Measurements from ENCODE around the gene C8B. TPM values are rescaled to one million over a fixed set of nuclear protein-coding genes. Genes with fewer than 3 reads are reported as not detected.

The C8B gene
- total RNA-seq, 1 experiment from 2014 or later, result 0.10 TPM

DNA sequence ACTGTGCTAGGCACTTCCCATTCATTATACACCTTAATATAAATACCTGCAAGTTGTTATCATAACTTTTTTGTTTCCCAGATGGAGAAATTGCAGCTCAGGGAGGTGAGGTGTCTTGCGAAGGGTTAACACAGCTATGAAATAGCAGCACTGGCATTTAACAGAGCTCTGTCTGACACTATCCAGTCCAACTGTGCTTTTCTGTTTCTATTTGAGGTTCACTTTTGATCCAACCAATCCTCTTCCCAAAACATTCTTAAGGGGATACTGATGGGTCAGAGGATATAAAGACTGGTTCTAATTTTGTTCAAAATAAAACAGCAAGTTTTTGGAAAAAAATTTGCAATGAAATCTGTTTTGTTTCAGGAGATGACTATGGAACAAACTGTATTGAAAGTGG, 46.5 kb upstream of the C8B start:
- no peak overlapping the region for H3K9ac ChIP-seq (ENCODE audit: low read length)
- intact Hi-C loops (cut with micrococcal nuclease), result loop anchor here (5.0 to 10.0 kb wide), 2 partner anchors 58 to 280 kb away; no protein-coding TSS in a partner anchor
- no peaks in the 10 kb centered on the region for H3K4me1 ChIP-seq (ENCODE audit: control insufficient read depth in 1 of 2, insufficient read depth in 2 of 2, low read length in 2 of 2)
- ATAC-seq (no peak), DNase-seq (ENCODE audit: low read depth, low spot score) (no peak)
- RAD21 ChIA-PET (ENCODE audit: low non-redundant PET in 1 of 2, low total read pairs in 2 of 2, uncharacterized antibody in 2 of 2, unreplicated experiment in 2 of 2), result no interaction called here
- no peak overlapping the region for H3K4me2 ChIP-seq (ENCODE audit: low read length)
- H3K4me3 ChIP-seq (replicated peaks in 1 of 2; ENCODE audit: low read depth in 1 of 2, low read length in 2 of 2), result no peak overlapping the region
- no peaks in the 10 kb centered on the region for H3K9me2 ChIP-seq (ENCODE audit: insufficient read depth)
- no peaks in the 10 kb centered on the region for H3K9me3 ChIP-seq (ENCODE audit: control insufficient read depth in 1 of 2, insufficient read depth in 1 of 2, low read depth in 1 of 2, low read length in 2 of 2)
- CTCF ChIA-PET, result no interaction called here
- no peaks in the 10 kb centered on the region for H4K20me1 ChIP-seq (ENCODE audit: insufficient read depth)
- no TSS peak for BruUV-seq (replicated peaks)
- H3K79me2 ChIP-seq (ENCODE audit: insufficient read depth, low read length), result no peaks in the 10 kb centered on the region
- POLR2A ChIA-PET, result no interaction called here
- H3K36me3 ChIP-seq (ENCODE audit: control insufficient read depth in 1 of 2, insufficient read depth in 2 of 2, low read length in 2 of 2), result no peaks in the 10 kb centered on the region
- H3K27me3 ChIP-seq (ENCODE audit: insufficient read depth, low read length), result peaks cover 4% of the 10 kb centered on the region; the same call in 1 of the 2 replicates
- no peak for TF ChIP-seq TCF7L2 (IDR thresholded peaks at IDR 0.05; ENCODE audit: borderline replicate concordance, extremely low read depth, insufficient read depth, insufficient read length)
- TF ChIP-seq, protein P1, sequence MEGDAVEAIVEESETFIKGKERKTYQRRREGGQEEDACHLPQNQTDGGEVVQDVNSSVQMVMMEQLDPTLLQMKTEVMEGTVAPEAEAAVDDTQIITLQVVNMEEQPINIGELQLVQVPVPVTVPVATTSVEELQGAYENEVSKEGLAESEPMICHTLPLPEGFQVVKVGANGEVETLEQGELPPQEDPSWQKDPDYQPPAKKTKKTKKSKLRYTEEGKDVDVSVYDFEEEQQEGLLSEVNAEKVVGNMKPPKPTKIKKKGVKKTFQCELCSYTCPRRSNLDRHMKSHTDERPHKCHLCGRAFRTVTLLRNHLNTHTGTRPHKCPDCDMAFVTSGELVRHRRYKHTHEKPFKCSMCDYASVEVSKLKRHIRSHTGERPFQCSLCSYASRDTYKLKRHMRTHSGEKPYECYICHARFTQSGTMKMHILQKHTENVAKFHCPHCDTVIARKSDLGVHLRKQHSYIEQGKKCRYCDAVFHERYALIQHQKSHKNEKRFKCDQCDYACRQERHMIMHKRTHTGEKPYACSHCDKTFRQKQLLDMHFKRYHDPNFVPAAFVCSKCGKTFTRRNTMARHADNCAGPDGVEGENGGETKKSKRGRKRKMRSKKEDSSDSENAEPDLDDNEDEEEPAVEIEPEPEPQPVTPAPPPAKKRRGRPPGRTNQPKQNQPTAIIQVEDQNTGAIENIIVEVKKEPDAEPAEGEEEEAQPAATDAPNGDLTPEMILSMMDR (IDR thresholded peaks at IDR 0.05 in 2 of 3, conservative IDR thresholded peaks at IDR 0.05 in 1 of 3; ENCODE audit: borderline replicate concordance in 1 of 3, insufficient read depth in 1 of 3, low read depth in 2 of 3, low read length in 2 of 3), result no peak
- TF ChIP-seq EGR1 (IDR thresholded peaks at IDR 0.05; ENCODE audit: low read depth), result no peak
- no peak for TF ChIP-seq FOSL1 (IDR thresholded peaks at IDR 0.05; ENCODE audit: low read depth)
- TF ChIP-seq EZH2phosphoT487 (IDR thresholded peaks at IDR 0.05; ENCODE audit: borderline replicate concordance), result no peak
- TF ChIP-seq, protein P2, sequence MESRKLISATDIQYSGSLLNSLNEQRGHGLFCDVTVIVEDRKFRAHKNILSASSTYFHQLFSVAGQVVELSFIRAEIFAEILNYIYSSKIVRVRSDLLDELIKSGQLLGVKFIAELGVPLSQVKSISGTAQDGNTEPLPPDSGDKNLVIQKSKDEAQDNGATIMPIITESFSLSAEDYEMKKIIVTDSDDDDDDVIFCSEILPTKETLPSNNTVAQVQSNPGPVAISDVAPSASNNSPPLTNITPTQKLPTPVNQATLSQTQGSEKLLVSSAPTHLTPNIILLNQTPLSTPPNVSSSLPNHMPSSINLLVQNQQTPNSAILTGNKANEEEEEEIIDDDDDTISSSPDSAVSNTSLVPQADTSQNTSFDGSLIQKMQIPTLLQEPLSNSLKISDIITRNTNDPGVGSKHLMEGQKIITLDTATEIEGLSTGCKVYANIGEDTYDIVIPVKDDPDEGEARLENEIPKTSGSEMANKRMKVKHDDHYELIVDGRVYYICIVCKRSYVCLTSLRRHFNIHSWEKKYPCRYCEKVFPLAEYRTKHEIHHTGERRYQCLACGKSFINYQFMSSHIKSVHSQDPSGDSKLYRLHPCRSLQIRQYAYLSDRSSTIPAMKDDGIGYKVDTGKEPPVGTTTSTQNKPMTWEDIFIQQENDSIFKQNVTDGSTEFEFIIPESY (IDR thresholded peaks at IDR 0.05; ENCODE audit: extremely low read depth, insufficient replicate concordance, low read length), result no peak
- TF ChIP-seq, protein P3, sequence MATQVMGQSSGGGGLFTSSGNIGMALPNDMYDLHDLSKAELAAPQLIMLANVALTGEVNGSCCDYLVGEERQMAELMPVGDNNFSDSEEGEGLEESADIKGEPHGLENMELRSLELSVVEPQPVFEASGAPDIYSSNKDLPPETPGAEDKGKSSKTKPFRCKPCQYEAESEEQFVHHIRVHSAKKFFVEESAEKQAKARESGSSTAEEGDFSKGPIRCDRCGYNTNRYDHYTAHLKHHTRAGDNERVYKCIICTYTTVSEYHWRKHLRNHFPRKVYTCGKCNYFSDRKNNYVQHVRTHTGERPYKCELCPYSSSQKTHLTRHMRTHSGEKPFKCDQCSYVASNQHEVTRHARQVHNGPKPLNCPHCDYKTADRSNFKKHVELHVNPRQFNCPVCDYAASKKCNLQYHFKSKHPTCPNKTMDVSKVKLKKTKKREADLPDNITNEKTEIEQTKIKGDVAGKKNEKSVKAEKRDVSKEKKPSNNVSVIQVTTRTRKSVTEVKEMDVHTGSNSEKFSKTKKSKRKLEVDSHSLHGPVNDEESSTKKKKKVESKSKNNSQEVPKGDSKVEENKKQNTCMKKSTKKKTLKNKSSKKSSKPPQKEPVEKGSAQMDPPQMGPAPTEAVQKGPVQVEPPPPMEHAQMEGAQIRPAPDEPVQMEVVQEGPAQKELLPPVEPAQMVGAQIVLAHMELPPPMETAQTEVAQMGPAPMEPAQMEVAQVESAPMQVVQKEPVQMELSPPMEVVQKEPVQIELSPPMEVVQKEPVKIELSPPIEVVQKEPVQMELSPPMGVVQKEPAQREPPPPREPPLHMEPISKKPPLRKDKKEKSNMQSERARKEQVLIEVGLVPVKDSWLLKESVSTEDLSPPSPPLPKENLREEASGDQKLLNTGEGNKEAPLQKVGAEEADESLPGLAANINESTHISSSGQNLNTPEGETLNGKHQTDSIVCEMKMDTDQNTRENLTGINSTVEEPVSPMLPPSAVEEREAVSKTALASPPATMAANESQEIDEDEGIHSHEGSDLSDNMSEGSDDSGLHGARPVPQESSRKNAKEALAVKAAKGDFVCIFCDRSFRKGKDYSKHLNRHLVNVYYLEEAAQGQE (IDR thresholded peaks at IDR 0.05; ENCODE audit: low read depth), result no peak
- no peak for TF ChIP-seq JUND (IDR thresholded peaks at IDR 0.05)
- TF ChIP-seq ELF1 (IDR thresholded peaks at IDR 0.05; ENCODE audit: borderline replicate concordance, low read depth), result no peak
- TF ChIP-seq CEBPB (IDR thresholded peaks at IDR 0.05; ENCODE audit: low read depth), result no peak
- no peak for TF ChIP-seq EZH2 (IDR thresholded peaks at IDR 0.05)
- TF ChIP-seq, protein P4, sequence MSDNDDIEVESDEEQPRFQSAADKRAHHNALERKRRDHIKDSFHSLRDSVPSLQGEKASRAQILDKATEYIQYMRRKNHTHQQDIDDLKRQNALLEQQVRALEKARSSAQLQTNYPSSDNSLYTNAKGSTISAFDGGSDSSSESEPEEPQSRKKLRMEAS (IDR thresholded peaks at IDR 0.05), result no peak
- no peak for TF ChIP-seq POLR2A (IDR thresholded peaks at IDR 0.05; ENCODE audit: borderline replicate concordance, extremely low read depth, insufficient read depth, insufficient read length)
- no peak for TF ChIP-seq SRF (IDR thresholded peaks at IDR 0.05; ENCODE audit: low read depth)
- TF ChIP-seq SP1 (IDR thresholded peaks at IDR 0.05; ENCODE audit: low read depth), result no peak
- TF ChIP-seq POLR2AphosphoS5 (IDR thresholded peaks at IDR 0.05; ENCODE audit: low read depth, low read length), result no peak
- TF ChIP-seq RAD21 (IDR thresholded peaks at IDR 0.05; ENCODE audit: low read depth), result no peak
- TF ChIP-seq, protein P5, sequence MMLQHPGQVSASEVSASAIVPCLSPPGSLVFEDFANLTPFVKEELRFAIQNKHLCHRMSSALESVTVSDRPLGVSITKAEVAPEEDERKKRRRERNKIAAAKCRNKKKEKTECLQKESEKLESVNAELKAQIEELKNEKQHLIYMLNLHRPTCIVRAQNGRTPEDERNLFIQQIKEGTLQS (IDR thresholded peaks at IDR 0.05), result no peak
- H2AFZ ChIP-seq (ENCODE audit: low read depth, low read length, poor library complexity, severe bottlenecking), result no peak overlapping the region
- no peak overlapping the region for H3K27ac ChIP-seq (ENCODE audit: low read depth, low read length)
